NCI-H446 (cell line): ENCODE data around the gene COL18A1.
"Not testable (repeated sequence)": the region's sequence is repeated elsewhere in the genome, so short reads cannot be mapped to it uniquely, and the experiment has no call there.

Source experiments
- DNase-seq, 2 experiments: peaks; one replicate each; lab custom pipeline; 2025; lab: John Stamatoyannopoulos, UW

Gene COL18A1

GRCh38 chr21:45427331-45428271, 22.6 kb downstream of the COL18A1 start:
- no peak for DNase-seq

DNA sequence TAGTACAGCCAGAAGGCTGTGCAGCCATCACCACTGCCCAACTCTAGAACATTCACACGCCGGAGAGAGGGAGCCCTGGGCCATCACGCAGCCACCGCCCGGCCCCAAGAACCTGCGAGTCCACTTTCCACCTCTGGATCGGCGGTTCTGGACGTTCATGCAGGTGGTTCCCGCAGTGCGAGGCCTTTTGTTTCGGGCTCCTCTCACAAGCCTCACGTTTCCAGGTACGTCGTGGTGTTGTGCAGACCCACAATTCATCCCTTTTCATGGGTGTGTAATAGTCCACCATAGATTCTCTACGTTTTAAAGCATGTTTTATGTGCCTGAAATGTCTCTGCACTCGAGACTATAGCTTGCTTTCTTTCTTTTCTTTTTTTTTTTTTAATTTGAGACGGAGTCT, 23.6 kb downstream of the COL18A1 start:
- DNase-seq, result no peak

DNA sequence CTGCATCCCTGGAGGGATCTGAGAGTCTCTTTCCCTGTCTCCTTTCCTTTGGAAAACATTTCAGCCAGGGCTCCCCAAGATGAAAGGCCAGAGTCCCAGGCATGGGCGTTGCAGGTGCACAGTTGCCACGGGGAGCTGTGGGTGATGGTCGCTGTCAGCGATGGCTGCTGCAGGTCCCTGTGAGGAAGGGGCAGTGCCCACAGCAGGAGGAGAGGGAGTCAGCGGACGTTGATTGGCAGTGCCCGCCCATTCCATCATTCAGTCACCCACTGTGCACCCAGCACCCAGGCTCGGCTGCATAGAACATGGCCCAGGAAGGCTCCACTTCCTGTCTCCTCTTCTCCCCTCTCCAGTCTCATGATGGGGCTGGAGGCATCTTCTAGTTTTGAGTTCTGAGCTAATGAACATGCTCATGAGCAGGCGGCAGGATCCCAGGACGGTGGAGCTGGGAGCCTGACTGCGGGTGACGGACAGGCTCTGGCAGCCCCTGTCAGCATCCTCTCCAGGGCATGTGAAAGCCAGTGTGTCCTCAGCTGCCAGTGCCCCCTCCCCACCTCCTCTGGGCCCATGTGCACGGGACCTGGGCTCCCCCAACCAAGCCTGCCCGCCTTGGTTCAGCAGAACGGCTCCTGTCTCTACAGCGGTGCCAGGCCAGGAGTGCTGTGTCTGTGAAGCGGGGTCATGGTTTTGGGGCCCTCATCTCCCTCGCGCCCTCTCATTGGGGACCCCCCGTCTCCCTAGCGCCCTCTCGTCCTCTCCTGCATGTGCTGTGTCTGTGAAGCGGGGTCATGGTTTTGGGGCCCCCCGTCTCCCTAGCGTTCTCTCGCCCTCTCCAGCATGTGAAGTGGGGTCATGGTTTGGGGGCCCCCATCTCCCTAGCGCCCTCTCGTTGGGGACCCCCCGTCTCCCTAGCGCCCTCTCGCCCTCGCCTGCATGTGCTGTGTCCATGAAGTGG, 24.5 kb downstream of the COL18A1 start:
- no peak for DNase-seq

DNA sequence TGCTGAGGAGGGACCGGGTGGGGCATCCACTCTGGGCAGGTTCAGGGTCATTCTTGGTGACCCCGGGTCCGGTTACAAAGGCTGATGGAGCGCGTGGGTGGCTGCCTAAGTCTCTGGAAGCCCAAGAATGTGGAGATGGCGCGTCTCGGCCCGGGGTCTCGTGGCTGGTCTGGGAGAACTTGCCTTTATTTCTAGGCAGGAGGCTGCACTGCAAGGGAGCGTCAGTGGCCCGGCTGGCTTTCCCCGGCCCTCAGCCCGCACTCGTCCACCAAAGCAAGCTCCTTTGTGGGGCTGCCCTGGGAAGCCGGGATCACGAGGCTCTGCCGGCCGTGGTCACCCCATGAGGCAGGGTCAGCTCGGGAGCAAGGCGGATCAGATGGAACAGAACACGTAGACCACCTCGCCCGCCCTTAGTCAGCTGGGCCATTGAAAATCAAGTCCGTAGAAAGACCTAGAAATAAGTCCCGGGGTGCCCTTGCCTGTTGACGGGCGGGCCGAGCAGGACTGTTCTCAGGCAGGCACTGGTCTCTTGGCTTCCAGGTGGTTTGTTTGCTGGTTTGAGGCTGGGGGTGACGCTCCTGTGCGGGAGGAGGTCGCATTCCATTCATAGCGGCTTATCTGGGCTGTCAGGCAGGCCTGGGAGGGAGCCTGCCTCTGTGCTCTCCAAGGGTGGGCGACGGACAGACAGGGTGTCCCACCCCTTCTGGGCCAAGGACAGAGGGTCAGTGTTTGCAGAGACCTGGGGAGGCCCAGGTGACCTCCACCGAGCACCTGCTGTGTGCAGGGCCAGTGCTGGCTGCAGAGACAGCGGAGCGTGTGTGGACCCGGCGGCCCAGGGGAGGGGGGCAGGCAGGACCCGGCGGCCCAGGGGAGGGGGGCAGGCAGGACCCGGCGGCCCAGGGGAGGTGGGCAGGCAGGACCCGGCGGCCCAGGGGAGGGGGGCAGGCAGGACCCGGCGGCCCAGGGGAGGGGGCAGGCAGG, 25.8 kb downstream of the COL18A1 start:
- no peak for DNase-seq

- no peak for DNase-seq
These were observed 27.0 kb downstream of the COL18A1 start for GRCh38 chr21:45431781-45432572.

DNA sequence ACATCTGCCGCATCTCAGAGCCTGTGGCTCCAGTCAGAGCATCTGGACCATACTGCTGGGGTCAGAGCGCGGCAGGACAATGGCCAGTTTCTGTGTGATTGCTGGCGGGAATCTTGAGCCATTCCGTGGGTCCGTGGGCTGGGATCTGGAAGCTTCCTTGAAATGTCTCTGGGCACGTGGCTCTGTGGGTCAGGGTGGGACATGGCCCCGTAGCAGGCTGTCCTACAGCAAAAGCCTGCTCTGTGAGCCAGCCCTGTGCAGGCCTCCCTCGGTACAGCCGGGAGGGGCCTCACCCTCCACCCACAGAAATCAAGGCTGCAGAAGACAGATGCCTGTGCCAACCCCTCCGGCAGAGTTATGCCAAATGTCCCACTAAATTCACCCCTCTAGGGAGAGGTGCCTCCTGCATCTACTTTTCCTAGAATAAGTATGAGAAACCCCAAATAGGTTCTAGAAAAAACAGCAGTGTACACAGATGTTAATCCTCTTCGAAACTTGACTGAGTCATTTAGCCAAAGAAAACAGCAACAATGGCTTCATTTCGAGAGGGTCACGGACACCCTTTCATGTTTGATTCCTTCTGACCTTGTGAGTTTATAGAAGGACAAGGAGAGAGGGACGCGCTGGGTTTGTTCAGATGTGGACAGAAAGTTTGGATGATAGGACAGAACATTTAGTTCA, 27.8 kb downstream of the COL18A1 start:
- no peak for DNase-seq

GRCh38 chr21:45433301-45433700, 28.3 kb downstream of the COL18A1 start:
- no peak for DNase-seq

- DNase-seq, result no peak
These were observed 29.1 kb downstream of the COL18A1 start for GRCh38 chr21:45433911-45434644.

DNA sequence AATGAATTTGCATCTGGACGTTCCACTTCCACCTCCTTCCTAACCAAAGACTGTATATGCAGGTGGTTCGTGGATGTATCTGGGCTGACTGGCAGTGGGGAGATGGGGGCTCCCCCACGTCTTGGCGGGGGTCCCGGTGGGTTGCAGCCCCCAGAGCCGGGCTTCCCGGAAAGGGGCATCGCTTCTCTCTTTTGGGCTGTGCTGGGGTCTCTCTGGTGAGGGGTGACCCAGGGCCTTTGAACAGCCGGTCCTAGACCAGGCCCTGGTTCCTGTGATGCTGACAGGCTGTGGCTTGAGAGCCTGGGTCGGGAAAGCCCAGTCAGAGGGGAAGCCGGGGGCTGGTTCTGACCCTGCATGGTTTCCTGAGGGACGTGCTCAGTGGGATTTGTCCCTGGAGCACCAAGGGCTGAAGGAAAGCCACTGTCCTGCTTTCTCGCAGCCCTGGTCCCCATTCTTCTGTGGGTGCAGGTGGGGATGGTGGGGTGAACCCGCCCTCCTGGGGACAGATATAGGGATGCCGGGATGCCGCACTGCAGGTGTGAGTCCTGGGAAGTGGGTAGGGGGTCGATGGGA, 29.8 kb downstream of the COL18A1 start:
- DNase-seq, result no peak

GRCh38 chr21:45435405-45435981, 30.5 kb downstream of the COL18A1 start:
- DNase-seq, result no peak

GRCh38 chr21:45436351-45437065, 31.5 kb downstream of the COL18A1 start:
- no peak for DNase-seq

DNA sequence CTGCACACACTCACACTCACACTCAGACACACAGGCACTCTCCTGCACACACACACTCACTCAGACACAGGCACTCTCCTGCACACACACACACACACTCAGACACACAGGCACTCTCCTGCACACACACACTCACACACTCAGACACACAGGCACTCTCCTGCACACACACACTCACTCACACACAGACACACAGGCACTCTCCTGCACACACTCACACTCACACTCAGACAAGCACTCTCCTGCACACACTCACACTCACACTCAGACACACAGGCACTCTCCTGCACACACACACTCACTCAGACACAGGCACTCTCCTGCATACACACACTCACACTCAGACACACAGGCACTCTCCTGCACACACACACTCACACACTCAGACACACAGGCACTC, 32.9 kb downstream of the COL18A1 start:
- DNase-seq, result not testable (repeated sequence)

- DNase-seq, result no peak
These were observed 33.6 kb downstream of the COL18A1 start for GRCh38 chr21:45438391-45439145.

- peak; percentile 32 to 75 for DNase-seq
These were observed 34.4 kb downstream of the COL18A1 start for GRCh38 chr21:45439161-45439872.

DNA sequence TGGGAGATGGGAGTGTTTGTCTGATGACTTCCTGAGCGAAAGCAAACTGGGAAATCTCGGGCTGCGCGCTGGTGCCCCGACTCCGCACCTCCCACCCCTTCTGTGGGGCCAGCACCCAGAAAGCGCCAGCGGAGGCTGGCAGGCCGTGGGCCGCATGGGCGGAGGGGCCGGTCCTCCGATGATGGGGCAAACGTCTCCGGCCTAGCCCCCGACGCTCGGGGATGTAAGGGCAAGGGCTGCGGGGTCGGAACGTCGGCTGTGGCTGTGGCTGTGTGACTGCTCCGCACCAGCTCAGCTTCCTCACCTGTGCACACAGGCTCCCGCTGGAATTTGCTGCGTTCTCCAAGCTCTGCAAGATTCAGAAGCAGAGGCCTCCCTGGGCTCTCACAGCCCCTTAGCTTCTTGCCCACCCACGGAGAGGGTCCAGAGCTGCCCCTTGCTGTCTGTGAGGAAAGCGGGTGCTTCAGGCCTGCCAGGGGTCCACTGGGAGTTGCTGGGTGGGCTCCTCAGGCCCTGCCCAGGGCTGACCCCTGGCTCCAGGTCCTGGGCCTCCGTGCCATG, 35.0 kb downstream of the COL18A1 start:
- DNase-seq, result no peak

- no peak for DNase-seq
These were observed 35.9 kb downstream of the COL18A1 start for GRCh38 chr21:45440736-45441350.
